Measurements from ENCODE around the gene TMEM80.
"Not testable (repeated sequence)": the region's sequence is repeated elsewhere in the genome, so short reads cannot be mapped to it uniquely, and the experiment has no call there.

The TMEM80 gene

DNA sequence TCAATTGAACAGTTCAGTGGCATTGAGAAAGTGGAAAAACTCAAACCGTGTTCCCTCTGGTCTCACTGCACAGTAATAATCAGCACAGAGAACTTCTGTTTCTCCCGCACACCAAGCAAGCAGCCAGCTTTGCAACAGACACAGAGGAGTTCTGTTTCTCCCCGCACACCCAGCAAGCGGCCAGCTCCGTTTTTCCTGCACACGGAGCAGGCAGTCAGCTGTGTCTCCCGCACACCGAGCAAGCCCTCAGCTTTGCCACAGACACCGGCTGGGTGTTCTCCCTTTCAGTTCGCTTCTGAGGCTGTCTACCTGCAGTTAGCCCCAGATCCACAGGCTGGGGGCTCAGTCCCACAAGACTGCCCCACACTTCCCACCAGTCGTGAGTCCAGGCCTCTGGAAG, 41.8 kb downstream of the TMEM80 start:
- Histone ChIP-seq H3K36me3 (ENCODE audit: insufficient read depth, low read length) (no peaks in the 10 kb centered on the region), H3K4me1 (ENCODE audit: insufficient read depth, low read length, severe bottlenecking) (no peaks in the 10 kb centered on the region), H3K4me3 (ENCODE audit: low read depth, low read length, poor library complexity, severe bottlenecking) (no peak overlapping the region), H3K9ac (ENCODE audit: low read length) (no peak overlapping the region), H3K9me3 (ENCODE audit: low read length) (no peaks in the 10 kb centered on the region), H2AFZ (ENCODE audit: low read length) (no peak overlapping the region), H3F3A (ENCODE audit: insufficient read depth, low read length) (no peaks in the 10 kb centered on the region), H3K79me2 (ENCODE audit: insufficient read depth, low read length) (no peaks in the 10 kb centered on the region), H4K20me1 (ENCODE audit: insufficient read depth, low read length) (no peaks in the 10 kb centered on the region), H3K27ac (ENCODE audit: low read depth, low read length, poor library complexity, severe bottlenecking) (no peak overlapping the region), H3K9me2 (ENCODE audit: low read depth, low read length) (no peaks in the 10 kb centered on the region), H3K4me2 (ENCODE audit: low read length) (no peak overlapping the region), H3K27me3 (ENCODE audit: insufficient read depth, low read length) (peaks cover 10% of the 10 kb centered on the region; the same call in 1 of the 2 replicates)
- TF ChIP-seq EZH2 (IDR thresholded peaks at IDR 0.05; ENCODE audit: borderline replicate concordance, low read length) = no peak
- TF ChIP-seq, protein P1, sequence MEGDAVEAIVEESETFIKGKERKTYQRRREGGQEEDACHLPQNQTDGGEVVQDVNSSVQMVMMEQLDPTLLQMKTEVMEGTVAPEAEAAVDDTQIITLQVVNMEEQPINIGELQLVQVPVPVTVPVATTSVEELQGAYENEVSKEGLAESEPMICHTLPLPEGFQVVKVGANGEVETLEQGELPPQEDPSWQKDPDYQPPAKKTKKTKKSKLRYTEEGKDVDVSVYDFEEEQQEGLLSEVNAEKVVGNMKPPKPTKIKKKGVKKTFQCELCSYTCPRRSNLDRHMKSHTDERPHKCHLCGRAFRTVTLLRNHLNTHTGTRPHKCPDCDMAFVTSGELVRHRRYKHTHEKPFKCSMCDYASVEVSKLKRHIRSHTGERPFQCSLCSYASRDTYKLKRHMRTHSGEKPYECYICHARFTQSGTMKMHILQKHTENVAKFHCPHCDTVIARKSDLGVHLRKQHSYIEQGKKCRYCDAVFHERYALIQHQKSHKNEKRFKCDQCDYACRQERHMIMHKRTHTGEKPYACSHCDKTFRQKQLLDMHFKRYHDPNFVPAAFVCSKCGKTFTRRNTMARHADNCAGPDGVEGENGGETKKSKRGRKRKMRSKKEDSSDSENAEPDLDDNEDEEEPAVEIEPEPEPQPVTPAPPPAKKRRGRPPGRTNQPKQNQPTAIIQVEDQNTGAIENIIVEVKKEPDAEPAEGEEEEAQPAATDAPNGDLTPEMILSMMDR (IDR thresholded peaks at IDR 0.05; ENCODE audit: low read length) = no peak

DNA sequence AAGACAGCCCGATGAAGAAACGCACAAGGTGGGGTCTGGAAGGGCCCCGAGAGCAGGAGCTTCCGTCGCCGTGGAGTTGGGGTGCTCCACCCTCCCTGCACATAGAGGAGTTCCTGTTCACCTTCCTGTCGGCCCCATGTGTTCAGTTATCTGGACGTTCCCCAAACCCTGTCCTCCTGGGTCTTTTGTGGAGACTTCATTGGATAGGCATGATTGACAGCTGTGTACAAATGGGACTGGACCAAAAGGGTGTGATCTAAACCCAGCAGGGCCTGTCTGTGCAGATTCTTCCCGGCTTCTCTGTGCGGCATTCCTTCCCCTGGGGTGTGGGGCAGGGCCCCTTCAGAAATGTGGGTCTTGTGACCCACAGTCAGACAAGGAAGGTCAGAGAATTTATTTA, 42.3 kb downstream of the TMEM80 start:
- H4K20me1 ChIP-seq (ENCODE audit: insufficient read depth, low read length); H3K36me3 ChIP-seq (ENCODE audit: insufficient read depth, low read length); H3K9me3 ChIP-seq (ENCODE audit: low read length); H3K4me1 ChIP-seq (ENCODE audit: insufficient read depth, low read length, severe bottlenecking); H3K27ac ChIP-seq (ENCODE audit: low read depth, low read length, poor library complexity, severe bottlenecking); H3K9ac ChIP-seq (ENCODE audit: low read length); H3K27me3 ChIP-seq (ENCODE audit: insufficient read depth, low read length); H3K79me2 ChIP-seq (ENCODE audit: insufficient read depth, low read length); H3F3A ChIP-seq (ENCODE audit: insufficient read depth, low read length); H3K4me3 ChIP-seq (ENCODE audit: low read depth, low read length, poor library complexity, severe bottlenecking); H2AFZ ChIP-seq (ENCODE audit: low read length); H3K9me2 ChIP-seq (ENCODE audit: low read depth, low read length); H3K4me2 ChIP-seq (ENCODE audit: low read length): not testable (repeated sequence)

DNA sequence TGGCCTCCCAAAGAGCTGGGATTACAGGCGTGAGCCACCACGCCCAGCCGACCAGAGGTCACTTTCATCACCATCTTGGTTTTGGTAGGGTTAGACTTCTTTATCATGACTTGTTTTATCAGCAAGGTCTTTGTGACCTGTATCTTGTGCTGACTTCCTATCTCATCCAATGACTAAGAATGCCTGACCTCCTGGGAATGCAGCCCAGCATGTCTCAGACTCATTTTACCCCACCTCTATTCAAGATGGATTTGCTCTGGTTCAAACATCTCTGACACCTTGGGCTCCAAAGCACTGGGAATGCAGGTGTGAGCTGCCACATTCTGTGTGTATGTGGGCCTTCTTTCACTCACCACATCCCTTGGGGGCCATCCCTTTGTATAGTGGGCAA, 46.5 kb downstream of the TMEM80 start:
- Histone ChIP-seq H3K9me3 (ENCODE audit: low read length) (no peaks in the 10 kb centered on the region), H3K4me2 (ENCODE audit: low read length) (no peak overlapping the region), H3K79me2 (ENCODE audit: insufficient read depth, low read length) (no peaks in the 10 kb centered on the region), H3K27ac (ENCODE audit: low read depth, low read length, poor library complexity, severe bottlenecking) (no peak overlapping the region), H2AFZ (ENCODE audit: low read length) (no peak overlapping the region), H3K9me2 (ENCODE audit: low read depth, low read length) (no peaks in the 10 kb centered on the region), H4K20me1 (ENCODE audit: insufficient read depth, low read length) (no peaks in the 10 kb centered on the region), H3K4me1 (ENCODE audit: insufficient read depth, low read length, severe bottlenecking) (peaks cover 7% of the 10 kb centered on the region), H3K9ac (ENCODE audit: low read length) (no peak overlapping the region), H3F3A (ENCODE audit: insufficient read depth, low read length) (0 out of 2 replicates have a peak, but pooled peaks cover 5% of the 10 kb centered on the region), H3K36me3 (ENCODE audit: insufficient read depth, low read length) (no peaks in the 10 kb centered on the region), H3K4me3 (ENCODE audit: low read depth, low read length, poor library complexity, severe bottlenecking) (no peak overlapping the region), H3K27me3 (ENCODE audit: insufficient read depth, low read length) (peaks cover 12% of the 10 kb centered on the region; the same call in 1 of the 2 replicates)
- TF ChIP-seq, protein P1 (IDR thresholded peaks at IDR 0.05; ENCODE audit: low read length) = no peak
- TF ChIP-seq EZH2 (IDR thresholded peaks at IDR 0.05; ENCODE audit: borderline replicate concordance, low read length) = no peak

DNA sequence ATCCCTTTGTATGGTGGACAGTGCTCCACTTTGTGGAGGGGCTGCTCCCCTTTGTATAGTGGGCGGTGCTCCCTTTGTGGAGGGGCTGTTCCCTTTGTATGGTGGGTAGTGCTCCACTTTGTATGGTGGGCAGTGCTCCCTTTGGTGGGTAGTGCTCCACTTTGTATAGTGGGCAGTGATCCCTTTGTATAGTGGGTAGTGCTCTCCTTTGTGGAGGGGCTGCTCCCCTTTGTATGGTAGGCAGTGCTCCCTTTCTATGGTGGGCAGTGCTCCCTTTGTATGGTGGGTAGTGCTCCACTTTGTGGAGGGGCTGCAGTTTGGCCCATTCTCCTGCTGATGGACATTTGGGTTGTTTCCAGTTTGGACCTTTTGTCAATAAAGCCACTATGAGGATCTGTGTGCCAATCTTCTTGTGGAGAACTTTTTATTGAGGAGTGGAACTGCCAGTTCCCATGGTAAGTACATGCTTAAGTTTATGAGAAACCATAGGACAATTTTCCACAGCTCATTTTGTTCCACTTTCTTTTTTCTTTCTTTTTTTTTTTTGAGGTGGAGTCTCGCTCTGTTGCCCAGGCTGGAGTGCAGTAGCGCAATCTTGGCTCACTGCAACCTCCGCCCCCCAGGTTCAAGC, 47.1 kb downstream of the TMEM80 start:
- Histone ChIP-seq H3K4me1 (ENCODE audit: insufficient read depth, low read length, severe bottlenecking) (peaks cover 7% of the 10 kb centered on the region), H2AFZ (ENCODE audit: low read length) (no peak overlapping the region), H3K9me3 (ENCODE audit: low read length) (no peaks in the 10 kb centered on the region), H3K79me2 (ENCODE audit: insufficient read depth, low read length) (peaks cover under 1% of the 10 kb centered on the region; the same call in 1 of the 2 replicates), H3K36me3 (ENCODE audit: insufficient read depth, low read length) (no peaks in the 10 kb centered on the region), H3K27me3 (ENCODE audit: insufficient read depth, low read length) (peaks cover 7% of the 10 kb centered on the region; the same call in 1 of the 2 replicates), H3K27ac (ENCODE audit: low read depth, low read length, poor library complexity, severe bottlenecking) (no peak overlapping the region), H3F3A (ENCODE audit: insufficient read depth, low read length) (0 out of 2 replicates have a peak, but pooled peaks cover 5% of the 10 kb centered on the region), H3K9ac (ENCODE audit: low read length) (no peak overlapping the region), H4K20me1 (ENCODE audit: insufficient read depth, low read length) (no peaks in the 10 kb centered on the region), H3K4me2 (ENCODE audit: low read length) (no peak overlapping the region), H3K9me2 (ENCODE audit: low read depth, low read length) (no peaks in the 10 kb centered on the region), H3K4me3 (ENCODE audit: low read depth, low read length, poor library complexity, severe bottlenecking) (no peak overlapping the region)
- TF ChIP-seq, protein P1 (IDR thresholded peaks at IDR 0.05; ENCODE audit: low read length) = no peak
- no peak for TF ChIP-seq EZH2 (IDR thresholded peaks at IDR 0.05; ENCODE audit: borderline replicate concordance, low read length)
